Epithelial cell of proximal tubule (primary cell): ENCODE measurements around the gene GRIA4. TPM values are rescaled to one million over a fixed set of nuclear protein-coding genes. Genes with fewer than 3 reads are reported as not detected.

Source experiments
- DNase-seq: peaks from one replicate; pipeline ENCODE4 v3.0.0-alpha.2; 2011; ENCODE audit warnings: low read depth
- H3K4me3 ChIP-seq: 2 replicates; pipeline ENCODE4 v1.5.1; 2011; ENCODE audit warnings: low read depth, mild to moderate bottlenecking, low read length
- CTCF ChIP-seq: conservative IDR thresholded peaks from 2 replicates; pipeline ENCODE4 v1.5.1; 2012; ENCODE audit warnings: low read depth, mild to moderate bottlenecking, low read length
- total RNA-seq: library from RNA; depleted of rRNA; stranded (reverse); fragments of >200 nt; gene quantifications from 2 replicates; pipeline ENCODE4 v1.2.3, GENCODE V29; 2015

The GRIA4 gene
- total RNA-seq, 1 donor from 2014 or later = 0.69 TPM

GRCh38 chr11:105647780-105648179 is 37.9 kb downstream of the GRIA4 start:
- TF ChIP-seq CTCF = no peak
- H3K4me3 ChIP-seq = no peak overlapping the region
- DNase-seq = no peak

GRCh38 chr11:105648762-105649161 is 38.9 kb downstream of the GRIA4 start:
- DNase-seq = no peak
- no peak for TF ChIP-seq CTCF
- no peak overlapping the region for H3K4me3 ChIP-seq

GRCh38 chr11:105665281-105665680 is 55.4 kb downstream of the GRIA4 start:
- TF ChIP-seq CTCF = no peak
- no peak overlapping the region for H3K4me3 ChIP-seq
- DNase-seq = no peak

GRCh38 chr11:105667441-105667840 is 57.6 kb downstream of the GRIA4 start:
- H3K4me3 ChIP-seq = no peak overlapping the region
- TF ChIP-seq CTCF = no peak
- DNase-seq = no peak

GRCh38 chr11:105670811-105671210 is 60.9 kb downstream of the GRIA4 start:
- no peak for TF ChIP-seq CTCF
- peak; percentile 19 for DNase-seq
- H3K4me3 ChIP-seq = no peak overlapping the region

- DNase-seq = no peak
- TF ChIP-seq CTCF = no peak
- no peak overlapping the region for H3K4me3 ChIP-seq
These were observed 63.2 kb downstream of the GRIA4 start for GRCh38 chr11:105673089-105673488.

GRCh38 chr11:105689631-105690030 is 79.8 kb downstream of the GRIA4 start:
- peak; percentile 3 for DNase-seq
- TF ChIP-seq CTCF = no peak
- no peak overlapping the region for H3K4me3 ChIP-seq
